Liver (tissue), 3 donors: ENCODE results near the gene CCDC8.

Experiments
- GABPA ChIP-seq, 2 donors: IDR thresholded peaks in 1 of 2; conservative IDR thresholded peaks in 1 of 2; 2 replicates each; pipeline ENCODE4 v1.6.1; 2016; ENCODE audit warnings: antibody characterized with exemption in 2 of 2, mild to moderate bottlenecking in 1 of 2, moderate library complexity in 1 of 2
- JUND ChIP-seq, 2 donors: IDR thresholded peaks; 2 replicates each; pipeline ENCODE4 v1.6.1; 2016; ENCODE audit warnings: antibody characterized with exemption in 2 of 2
- TAF1 ChIP-seq: conservative IDR thresholded peaks from 2 replicates; pipeline ENCODE4 v1.6.1; 2016; ENCODE audit warnings: antibody characterized with exemption, mild to moderate bottlenecking
- TF ChIP-seq, protein P1 (sequence below): fragments of 150-350 bp; IDR thresholded peaks from 2 replicates; pipeline ENCODE4 v1.5.1; 2017; ENCODE audit warnings: improper control_type of control experiment, low read depth, low read length; ENCODE audit not compliant: missing input control
- TF ChIP-seq, protein P2 (sequence below): IDR thresholded peaks from 2 replicates; pipeline ENCODE4 v1.6.1; 2016; ENCODE audit warnings: antibody characterized with exemption
- donor health status: healthy.
- donor health status: healthy.

DNA sequence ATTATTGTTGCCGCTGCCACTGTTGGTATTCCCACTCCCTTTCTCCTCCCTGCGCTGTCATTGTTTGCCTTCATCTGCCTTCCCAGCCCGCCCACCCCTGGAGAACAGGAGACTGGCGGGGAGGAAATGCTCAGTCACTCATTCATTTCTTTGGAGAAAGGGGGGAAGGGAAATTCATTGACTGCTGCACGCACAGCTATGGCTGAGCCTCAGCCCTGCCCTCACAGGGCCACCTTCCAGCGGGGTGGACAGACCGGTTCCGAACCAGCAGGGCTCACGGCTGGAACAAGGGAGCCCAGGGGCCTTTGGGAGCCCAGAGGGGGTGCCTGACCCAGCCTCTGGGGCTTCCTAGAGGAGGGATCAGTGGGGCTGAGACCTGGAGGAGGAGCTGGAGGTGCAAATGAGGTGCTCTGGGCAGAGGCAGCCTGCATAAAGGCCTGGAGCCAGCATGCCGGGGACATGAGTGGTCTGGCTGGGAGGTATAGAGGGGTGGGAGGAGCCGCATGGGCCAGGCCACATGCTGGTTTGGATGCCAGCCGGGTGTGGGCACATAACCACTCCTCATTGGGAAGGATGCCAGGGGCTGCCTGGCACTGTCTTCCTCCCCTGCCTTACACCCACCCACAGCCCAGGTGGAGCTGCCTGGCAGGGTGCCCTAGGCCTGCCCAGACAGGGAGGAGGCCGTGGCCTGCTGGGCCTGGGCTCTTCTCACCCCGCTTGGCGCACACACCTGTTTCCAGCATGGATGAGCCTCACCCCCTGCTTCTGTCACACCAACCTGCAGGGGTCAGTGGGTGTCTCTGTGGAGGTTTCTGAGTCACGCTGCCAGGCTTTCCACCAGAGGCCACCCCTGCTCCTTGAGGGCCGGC is 39.6 kb downstream of the CCDC8 start:
- TF ChIP-seq, protein P1, sequence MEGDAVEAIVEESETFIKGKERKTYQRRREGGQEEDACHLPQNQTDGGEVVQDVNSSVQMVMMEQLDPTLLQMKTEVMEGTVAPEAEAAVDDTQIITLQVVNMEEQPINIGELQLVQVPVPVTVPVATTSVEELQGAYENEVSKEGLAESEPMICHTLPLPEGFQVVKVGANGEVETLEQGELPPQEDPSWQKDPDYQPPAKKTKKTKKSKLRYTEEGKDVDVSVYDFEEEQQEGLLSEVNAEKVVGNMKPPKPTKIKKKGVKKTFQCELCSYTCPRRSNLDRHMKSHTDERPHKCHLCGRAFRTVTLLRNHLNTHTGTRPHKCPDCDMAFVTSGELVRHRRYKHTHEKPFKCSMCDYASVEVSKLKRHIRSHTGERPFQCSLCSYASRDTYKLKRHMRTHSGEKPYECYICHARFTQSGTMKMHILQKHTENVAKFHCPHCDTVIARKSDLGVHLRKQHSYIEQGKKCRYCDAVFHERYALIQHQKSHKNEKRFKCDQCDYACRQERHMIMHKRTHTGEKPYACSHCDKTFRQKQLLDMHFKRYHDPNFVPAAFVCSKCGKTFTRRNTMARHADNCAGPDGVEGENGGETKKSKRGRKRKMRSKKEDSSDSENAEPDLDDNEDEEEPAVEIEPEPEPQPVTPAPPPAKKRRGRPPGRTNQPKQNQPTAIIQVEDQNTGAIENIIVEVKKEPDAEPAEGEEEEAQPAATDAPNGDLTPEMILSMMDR = no peak
- TF ChIP-seq JUND (IDR thresholded peaks at IDR 0.05) = no peak
- TF ChIP-seq, protein P2, sequence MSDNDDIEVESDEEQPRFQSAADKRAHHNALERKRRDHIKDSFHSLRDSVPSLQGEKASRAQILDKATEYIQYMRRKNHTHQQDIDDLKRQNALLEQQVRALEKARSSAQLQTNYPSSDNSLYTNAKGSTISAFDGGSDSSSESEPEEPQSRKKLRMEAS = peak; percentile 59
- TF ChIP-seq TAF1 = no peak
- TF ChIP-seq GABPA (IDR thresholded peaks at IDR 0.05 in 1 of 2, conservative IDR thresholded peaks at IDR 0.05 in 1 of 2) = no peak
